TTC549 (cell line): ENCODE results near the gene MYLK3.
A peak's percentile ranks its signal among the peaks of the same experiment; 100 is the strongest.
"Not testable (repeated sequence)": the region's sequence is repeated elsewhere in the genome, so short reads cannot be mapped to it uniquely, and the experiment has no call there.

Experiments used
- FAIRE-seq: peaks from 2 replicates; lab custom pipeline; 2012; peaks lifted over from hg19 to GRCh38; lab: Jason Lieb, UNC

Gene MYLK3

DNA sequence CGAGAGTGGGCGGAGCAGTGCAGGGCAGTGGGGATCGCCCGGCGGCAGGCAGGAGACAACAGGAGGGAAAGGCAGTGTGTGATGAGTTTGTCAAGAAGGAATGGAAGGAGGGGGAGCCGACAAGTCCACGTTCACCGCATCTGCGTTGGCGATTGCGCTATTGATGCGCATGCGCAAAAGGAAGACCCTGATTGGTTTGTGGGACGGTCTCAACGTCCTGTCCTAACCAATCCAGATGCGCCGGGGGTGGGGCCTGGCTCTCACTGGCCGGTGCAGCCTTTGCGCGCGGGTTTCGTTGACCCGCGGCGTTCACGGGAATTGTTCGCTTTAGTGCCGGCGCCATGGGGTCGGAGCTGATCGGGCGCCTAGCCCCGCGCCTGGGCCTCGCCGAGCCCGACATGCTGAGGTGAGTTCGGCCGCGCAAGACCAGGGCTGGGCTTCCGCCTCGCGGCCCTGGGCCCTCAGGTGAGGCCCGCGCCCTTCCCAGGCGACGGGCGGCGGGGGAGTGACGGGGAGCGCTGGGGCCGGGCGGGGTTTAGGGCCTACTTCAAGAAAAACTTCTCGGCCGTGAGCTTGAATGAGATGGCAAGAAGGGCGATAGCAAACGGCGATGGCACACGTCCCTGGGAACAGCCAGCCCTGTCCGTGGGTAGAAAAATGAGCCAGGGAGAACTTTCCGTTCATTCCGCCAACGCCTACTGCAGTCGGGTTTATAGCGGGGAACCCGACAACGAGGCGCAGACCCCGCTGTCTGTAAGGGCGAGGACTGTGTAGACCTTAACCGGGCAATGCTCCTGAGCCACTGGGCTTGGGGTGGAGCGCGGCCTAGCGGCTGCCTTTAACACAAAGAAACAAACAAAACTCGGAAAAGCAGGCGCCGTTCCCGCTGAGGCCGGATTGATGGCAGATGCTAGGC, 58.5 kb downstream of the MYLK3 start, which contains the start of gene ORC6:
TSS of gene ORC6 (plus strand) at position 295 of the 916 bp plus-strand sequence. CDS start at position 342, 47 bp downstream.
- FAIRE-seq: no peak

DNA sequence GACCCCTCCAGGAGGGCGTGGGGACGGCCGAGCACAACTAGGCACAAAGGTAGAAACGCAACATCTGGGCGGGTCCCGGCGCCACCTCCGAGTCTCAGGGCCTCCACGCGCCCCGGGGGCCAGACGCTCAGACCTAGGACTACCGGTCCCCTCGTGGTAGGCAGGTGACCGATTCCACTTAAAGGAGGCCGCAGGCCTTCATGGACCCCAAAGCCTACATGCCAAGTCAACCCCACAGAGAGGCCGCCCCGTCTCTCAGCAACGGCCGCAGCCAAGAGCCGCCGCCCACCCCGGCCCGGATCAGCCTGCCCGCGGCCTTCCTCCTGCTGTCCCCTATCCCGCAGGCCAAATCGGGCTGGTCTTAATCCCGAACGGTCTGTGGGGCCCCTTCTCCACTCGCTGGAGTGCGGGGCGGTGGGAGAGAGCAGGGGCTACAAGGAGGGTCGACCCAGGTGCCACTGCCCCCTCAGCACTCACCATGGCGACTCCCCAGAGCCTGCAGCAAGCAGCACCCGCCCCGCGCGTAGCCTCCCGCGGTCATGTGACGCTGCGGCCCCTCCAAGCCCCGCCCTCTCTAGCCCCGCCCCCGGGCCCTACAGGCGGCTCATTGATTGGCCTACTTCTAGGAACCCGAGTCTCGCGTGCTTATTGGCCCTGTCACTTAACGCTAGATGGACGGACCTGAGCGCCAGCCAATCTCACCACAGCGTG, 59.3 kb downstream of the MYLK3 start, which contains the start of gene VPS35:
TSS of gene VPS35 (minus strand) at position 525 of the 711 bp plus-strand sequence. CDS start at position 480, 45 bp downstream.
- FAIRE-seq: peak; percentile 59

DNA sequence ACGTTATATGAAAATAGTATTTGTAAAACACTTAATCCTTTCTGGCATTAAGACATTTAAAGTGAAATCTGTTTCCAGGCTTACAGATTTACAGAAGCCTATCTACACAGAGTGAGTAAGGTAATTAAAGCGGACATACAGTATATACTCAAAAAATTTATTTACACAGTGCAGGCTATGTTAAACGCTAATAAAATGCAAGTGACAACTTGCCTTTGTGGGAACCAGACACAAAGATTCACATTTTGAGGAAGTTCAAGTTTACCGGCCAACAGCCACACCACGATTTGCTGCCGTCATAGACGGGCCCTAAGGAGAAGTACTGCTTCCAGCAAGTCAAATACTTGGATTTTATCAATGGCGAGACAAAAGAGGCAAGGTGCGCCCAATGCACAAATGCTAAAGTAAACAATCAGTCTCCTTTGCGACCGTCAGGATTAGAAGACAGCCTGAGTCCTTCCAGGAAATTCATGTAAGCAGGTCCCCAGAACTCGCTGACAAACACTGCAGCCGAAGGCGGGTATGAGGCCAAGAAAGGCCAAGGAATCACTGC, 60.0 kb downstream of the MYLK3 start:
- FAIRE-seq: no peak

DNA sequence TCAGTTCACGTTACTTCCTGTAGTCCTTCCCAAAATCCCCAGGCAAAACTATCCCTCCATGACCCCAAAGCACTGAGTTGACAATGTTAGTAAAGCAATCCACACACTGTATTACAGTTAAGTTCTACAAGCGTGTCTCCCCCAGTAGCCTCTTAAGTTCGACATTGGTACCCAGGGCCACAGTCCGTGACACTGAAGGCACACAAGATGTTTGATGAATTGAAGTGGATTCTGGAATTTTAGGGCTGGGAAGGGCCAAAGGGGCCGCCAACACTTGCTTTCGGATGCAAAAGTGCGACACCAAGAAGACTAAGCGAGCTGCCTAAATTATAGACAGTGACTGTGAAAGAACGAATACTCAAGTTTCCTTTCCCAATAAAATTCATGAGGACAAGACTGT, 60.7 kb downstream of the MYLK3 start:
- FAIRE-seq: no peak

DNA sequence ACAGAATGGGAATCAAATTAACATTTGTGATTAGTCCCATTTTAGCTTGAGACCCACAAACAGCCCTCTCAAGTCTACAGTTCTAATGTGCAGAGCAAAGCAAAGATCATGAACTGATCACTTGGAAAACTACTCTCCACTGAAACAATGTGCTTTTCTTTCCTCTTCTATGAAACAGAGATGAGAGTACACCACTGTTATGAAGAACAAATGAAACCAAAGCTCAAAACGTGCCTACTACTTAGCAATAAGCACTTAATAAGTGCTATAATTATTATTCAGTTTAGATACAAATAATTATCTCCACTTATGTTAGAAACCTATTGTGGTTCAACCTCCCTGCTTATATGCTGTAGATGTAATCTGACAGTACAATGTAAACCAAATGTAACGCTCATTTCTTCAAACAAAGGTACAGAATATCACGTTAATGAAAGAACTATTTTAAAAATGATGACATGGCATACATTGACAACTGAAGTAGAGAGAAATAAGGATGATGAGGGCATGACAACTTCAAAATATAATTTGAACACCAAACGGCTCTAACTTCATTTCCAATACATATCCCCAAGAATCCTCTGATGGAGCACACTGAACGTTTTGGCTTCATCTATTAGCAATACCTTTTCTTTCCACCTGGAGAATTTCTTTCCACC, 61.2 kb downstream of the MYLK3 start:
- FAIRE-seq: no peak

DNA sequence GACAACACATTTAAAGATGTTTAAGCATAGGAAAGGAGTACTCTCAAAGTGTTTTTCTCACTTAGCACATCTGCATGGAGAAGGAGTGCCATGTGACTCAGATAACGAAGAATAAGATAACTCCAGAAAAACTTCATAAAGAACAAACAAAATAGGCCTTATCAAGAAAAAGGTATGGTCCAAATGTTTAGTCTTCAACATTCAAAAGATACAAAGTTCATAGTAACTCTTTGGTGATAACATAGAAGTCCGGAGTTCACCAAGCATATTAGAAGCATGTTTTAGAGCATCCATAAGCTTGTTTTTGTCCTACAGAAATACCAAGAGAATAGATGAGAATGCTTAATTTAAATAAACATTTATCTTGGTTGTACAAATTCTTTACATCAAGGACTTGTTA, 66.3 kb downstream of the MYLK3 start:
- not testable (repeated sequence) for FAIRE-seq

DNA sequence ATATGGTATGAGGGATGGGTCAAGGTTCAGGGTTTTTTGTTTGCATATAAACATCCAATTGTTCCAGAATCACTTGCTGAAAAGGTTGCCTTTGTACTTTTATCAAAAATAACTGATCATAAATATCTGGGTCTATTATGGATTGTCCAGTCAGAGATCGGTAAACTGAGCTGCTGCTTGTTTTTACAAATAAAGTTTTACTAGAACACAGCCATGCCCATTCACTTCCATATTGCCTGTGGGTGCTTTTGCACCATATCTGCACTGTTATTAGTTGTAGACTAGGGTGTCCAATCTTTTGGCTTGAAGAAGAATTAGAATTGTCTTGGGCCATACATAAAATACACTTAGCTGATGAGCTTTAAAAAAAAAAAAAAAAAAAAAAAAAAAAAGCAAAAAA, 70.2 kb downstream of the MYLK3 start:
- not testable (repeated sequence) for FAIRE-seq

DNA sequence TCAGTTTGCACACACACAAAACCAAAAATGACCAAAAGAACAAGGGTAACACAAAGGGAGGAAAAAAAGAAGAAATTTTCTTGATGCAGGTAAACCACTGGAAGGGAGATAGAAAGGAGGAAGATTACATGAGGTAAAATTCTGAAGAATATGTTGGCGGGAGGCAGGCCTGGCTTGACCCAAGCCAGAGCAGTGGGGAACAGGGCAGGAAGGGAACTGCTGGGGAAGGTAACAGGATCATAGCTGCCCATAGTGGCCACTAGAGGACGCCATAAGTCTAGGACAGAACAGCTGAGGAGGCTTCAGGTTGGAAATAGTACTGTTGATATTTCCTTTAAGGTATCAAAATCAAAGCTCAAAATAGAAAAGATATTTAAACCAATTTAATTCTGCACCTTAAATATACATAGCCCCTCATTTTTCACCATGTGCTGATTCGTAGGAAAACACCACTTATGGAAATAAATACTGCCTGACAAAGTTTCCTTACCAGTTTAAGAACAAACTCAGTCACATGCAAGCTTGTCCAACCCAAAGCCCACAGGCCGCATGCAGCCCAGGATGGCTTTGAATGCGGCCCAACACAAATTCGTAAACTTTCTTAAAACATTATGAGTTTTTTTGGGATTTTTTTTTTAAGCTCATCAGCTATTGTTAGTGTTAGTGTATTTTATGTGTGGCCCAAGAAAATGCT, 74.7 kb downstream of the MYLK3 start:
- peak; percentile 53 for FAIRE-seq

DNA sequence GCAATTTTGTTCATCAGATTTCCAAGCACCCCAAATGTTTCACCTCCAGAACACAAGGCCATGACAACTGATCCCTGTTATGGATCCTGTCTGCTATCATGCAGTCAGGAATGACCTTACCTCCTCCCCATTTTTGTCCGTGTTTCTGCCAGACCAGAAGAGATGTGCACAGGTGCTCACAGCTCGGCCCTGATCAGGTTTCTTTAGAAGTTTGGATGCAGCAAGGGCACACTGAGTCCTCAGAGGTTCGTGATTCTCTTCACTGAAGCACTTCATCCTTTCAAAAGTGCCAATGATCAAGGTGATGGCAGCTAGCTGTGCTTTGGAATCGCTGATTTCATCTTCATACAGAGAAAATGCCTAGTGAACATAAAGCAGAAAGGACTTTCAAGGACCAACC, 86.0 kb downstream of the MYLK3 start:
- FAIRE-seq: no peak

DNA sequence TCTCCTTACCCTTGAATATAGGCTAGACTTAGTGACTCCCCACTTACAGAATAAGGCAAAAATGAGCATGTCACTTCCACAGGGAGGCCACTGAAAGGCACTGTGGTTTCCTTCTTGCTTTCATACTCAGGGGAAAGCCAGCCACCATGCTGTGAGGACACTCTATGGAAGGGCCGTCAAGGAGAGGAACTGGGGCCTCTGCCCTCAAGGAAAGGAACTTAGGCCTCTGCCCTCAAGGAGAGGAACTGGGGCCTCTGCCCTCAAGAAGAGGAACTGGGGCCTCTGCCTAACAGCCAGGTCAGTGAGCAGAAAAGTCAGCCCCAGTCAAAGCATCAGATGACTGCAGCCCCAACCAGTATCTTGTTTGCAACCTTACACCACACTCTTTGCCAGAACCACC, 89.2 kb downstream of the MYLK3 start:
- no peak for FAIRE-seq
